ENCODE results near the gene IFT81. TPM values are rescaled to one million over a fixed set of nuclear protein-coding genes. Genes with fewer than 3 reads are reported as not detected.

Gene IFT81
- total RNA-seq, 2 donors from 2014 or later = 20.2 to 29.6 TPM

- no peak overlapping the region for H3K4me3 ChIP-seq (ENCODE audit: low read length)
- WGBS, 2 experiments (ENCODE audit: insufficient coverage in 1 of 2, insufficient read length in 1 of 2) = 86 to 90% methylated on average over 3 of the region's 3 CpGs
- H3K36me3 ChIP-seq (ENCODE audit: control insufficient read depth, insufficient read depth, low read length) = peaks cover 62% of the 10 kb centered on the region
- Mint-ChIP-seq H3K27ac (no peak overlapping the region), H3K4me3 (no peak overlapping the region), H3K27me3 (ENCODE audit: insufficient read depth) (no peaks in the 10 kb centered on the region), H3K9me3 (peaks cover 25% of the 10 kb centered on the region), H3K36me3 (ENCODE audit: low read depth) (peaks cover 52% of the 10 kb centered on the region), H3K4me1 (no peaks in the 10 kb centered on the region)
- no peak overlapping the region for H3K9ac ChIP-seq (ENCODE audit: extremely low read depth, low read length, poor library complexity, severe bottlenecking)
- no peaks in the 10 kb centered on the region for H3K4me1 ChIP-seq (ENCODE audit: control insufficient read depth, insufficient read depth, low read length)
- H3K27ac ChIP-seq (ENCODE audit: low read depth, low read length) = no peak overlapping the region
- no peaks in the 10 kb centered on the region for H3K27me3 ChIP-seq (ENCODE audit: control insufficient read depth, insufficient read depth, low read length, poor library complexity, severe bottlenecking)
- no peak for TF ChIP-seq CTCF (conservative IDR thresholded peaks at IDR 0.05)
- H3K9me3 ChIP-seq (ENCODE audit: control insufficient read depth, low read length) = peaks cover 35% of the 10 kb centered on the region
- DNase-seq = no peak
Measured at GRCh38 chr12:110183386-110183785, 59.2 kb downstream of the IFT81 start.

GRCh38 chr12:110185626-110186025, 61.5 kb downstream of the IFT81 start:
- no peaks in the 10 kb centered on the region for H3K4me1 ChIP-seq (ENCODE audit: control insufficient read depth, insufficient read depth, low read length)
- no peak for DNase-seq
- Mint-ChIP-seq H3K36me3 (ENCODE audit: low read depth) (peaks cover 55% of the 10 kb centered on the region), H3K27ac (no peak overlapping the region), H3K4me3 (no peak overlapping the region), H3K27me3 (ENCODE audit: insufficient read depth) (no peaks in the 10 kb centered on the region), H3K4me1 (no peaks in the 10 kb centered on the region), H3K9me3 (peaks cover 25% of the 10 kb centered on the region)
- no peaks in the 10 kb centered on the region for H3K27me3 ChIP-seq (ENCODE audit: control insufficient read depth, insufficient read depth, low read length, poor library complexity, severe bottlenecking)
- 90 to 100% methylated on average over 1 of the region's 2 CpGs for WGBS, 2 experiments (ENCODE audit: insufficient coverage in 1 of 2, insufficient read length in 1 of 2)
- no peak overlapping the region for H3K9ac ChIP-seq (ENCODE audit: extremely low read depth, low read length, poor library complexity, severe bottlenecking)
- H3K36me3 ChIP-seq (ENCODE audit: control insufficient read depth, insufficient read depth, low read length) = peaks cover 57% of the 10 kb centered on the region
- no peak for TF ChIP-seq CTCF (conservative IDR thresholded peaks at IDR 0.05)
- H3K9me3 ChIP-seq (ENCODE audit: control insufficient read depth, low read length) = peaks cover 35% of the 10 kb centered on the region
- H3K4me3 ChIP-seq (ENCODE audit: low read length) = no peak overlapping the region
- H3K27ac ChIP-seq (ENCODE audit: low read depth, low read length) = no peak overlapping the region

GRCh38 chr12:110186059-110186458, 61.9 kb downstream of the IFT81 start:
- Histone ChIP-seq H3K36me3 (ENCODE audit: control insufficient read depth, insufficient read depth, low read length) (peaks cover 54% of the 10 kb centered on the region), H3K4me3 (ENCODE audit: low read length) (no peak overlapping the region), H3K9ac (ENCODE audit: extremely low read depth, low read length, poor library complexity, severe bottlenecking) (no peak overlapping the region), H3K4me1 (ENCODE audit: control insufficient read depth, insufficient read depth, low read length) (no peaks in the 10 kb centered on the region), H3K9me3 (ENCODE audit: control insufficient read depth, low read length) (peaks cover 35% of the 10 kb centered on the region), H3K27ac (ENCODE audit: low read depth, low read length) (no peak overlapping the region), H3K27me3 (ENCODE audit: control insufficient read depth, insufficient read depth, low read length, poor library complexity, severe bottlenecking) (no peaks in the 10 kb centered on the region)
- no peak for DNase-seq
- Mint-ChIP-seq H3K4me3 (no peak overlapping the region), H3K36me3 (ENCODE audit: low read depth) (peaks cover 57% of the 10 kb centered on the region), H3K27me3 (ENCODE audit: insufficient read depth) (no peaks in the 10 kb centered on the region), H3K9me3 (peaks cover 25% of the 10 kb centered on the region), H3K27ac (no peak overlapping the region), H3K4me1 (no peaks in the 10 kb centered on the region)
- no peak for TF ChIP-seq CTCF (conservative IDR thresholded peaks at IDR 0.05)
- WGBS, 2 experiments (ENCODE audit: insufficient coverage in 1 of 2, insufficient read length in 1 of 2) = no CpG with 5 or more reads among the region's 1 CpG

Data from endodermal cell (in vitro differentiated cells).